K562 (cell line): ENCODE data around the gene CCDC183. TPM values are rescaled to one million over a fixed set of nuclear protein-coding genes. Genes with fewer than 3 reads are reported as not detected.

ENCODE experiments used
- ADNP ChIP-seq: fragments of 200-800 bp; sonication (Bioruptor generic); IDR thresholded peaks from 2 replicates; pipeline ENCODE4 v1.6.1; 2016; ENCODE audit warnings: missing genetic modification characterization, missing compliant biosample characterization
- ARID4B ChIP-seq: sonication (generic); formaldehyde crosslinking; IDR thresholded peaks from 2 replicates; pipeline ENCODE4 v1.8.0; 2022; ENCODE audit warnings: mild to moderate bottlenecking, missing genetic modification reagents
- BMI1 ChIP-seq: fragments of 150-350 bp; IDR thresholded peaks from 2 replicates; pipeline ENCODE4 v1.6.1; 2014; ENCODE audit warnings: low read length
- BRCA1 ChIP-seq, 2 experiments: fragments of 450-650 bp in 1 of 2; sonication (generic) in 1 of 2; formaldehyde crosslinking in 1 of 2; IDR thresholded peaks; 2 replicates each; pipeline versions ENCODE4 v1.5.0 to v1.6.1; 2017 to 2020; ENCODE audit warnings: mild to moderate bottlenecking in 1 of 2, missing genetic modification reagents in 1 of 2
- CCAR2 ChIP-seq: fragments of 200-400 bp; formaldehyde crosslinking; IDR thresholded peaks from 2 replicates; pipeline ENCODE4 v1.6.1; 2017; ENCODE audit warnings: mild to moderate bottlenecking, low read depth, low read length
- CREB1 ChIP-seq, 2 experiments: sonication (generic) in 1 of 2; formaldehyde crosslinking in 1 of 2; IDR thresholded peaks; 2 replicates each; pipeline versions ENCODE4 v1.6.1 to v1.8.0; 2012 to 2022; ENCODE audit warnings: inconsistent platforms in 1 of 2, mild to moderate bottlenecking in 1 of 2, missing genetic modification reagents in 1 of 2, moderate library complexity in 1 of 2
- HES1 ChIP-seq: fragments of 450-650 bp; IDR thresholded peaks from 2 replicates; pipeline ENCODE4 v1.6.1; 2016; ENCODE audit warnings: low read depth, mild to moderate bottlenecking, moderate library complexity
- NCOA1 ChIP-seq: fragments of 450-650 bp; IDR thresholded peaks from 2 replicates; pipeline ENCODE4 v1.6.1; 2016; ENCODE audit warnings: low read depth
- NR2C2 ChIP-seq, 2 experiments: fragments of 200-800 bp in 1 of 2; sonication (Bioruptor generic) in 1 of 2; sonication (generic) in 1 of 2; formaldehyde crosslinking in 1 of 2; IDR thresholded peaks; 2 replicates each; pipeline versions ENCODE4 v1.6.1 to v1.8.0; 2016 to 2022; ENCODE audit warnings: mild to moderate bottlenecking in 1 of 2, missing compliant biosample characterization in 1 of 2, missing genetic modification characterization in 1 of 2, missing genetic modification reagents in 1 of 2
- NR2F6 ChIP-seq: fragments of 450-650 bp; formaldehyde crosslinking; IDR thresholded peaks from 2 replicates; pipeline ENCODE4 v1.4.0; 2020; ENCODE audit warnings: mild to moderate bottlenecking
- RBBP5 ChIP-seq: fragments of 200-600 bp; sonication (generic); IDR thresholded peaks from 2 replicates; pipeline ENCODE4 v1.6.1; 2012; ENCODE audit warnings: borderline replicate concordance, mild to moderate bottlenecking, low read length, control low read depth, inconsistent platforms; ENCODE audit not compliant: insufficient read depth, poor library complexity, severe bottlenecking
- SAFB ChIP-seq: fragments of 200-400 bp; formaldehyde crosslinking; IDR thresholded peaks from 2 replicates; pipeline ENCODE4 v1.6.1; 2017; ENCODE audit warnings: low read depth, low read length, borderline replicate concordance
- SMAD2 ChIP-seq: fragments of 150-350 bp; IDR thresholded peaks from 2 replicates; pipeline ENCODE4 v1.6.1; 2014; ENCODE audit warnings: low read depth, mild to moderate bottlenecking, low read length
- SRSF3 ChIP-seq: fragments of 200-400 bp; formaldehyde crosslinking; IDR thresholded peaks from 2 replicates; pipeline ENCODE4 v1.6.1; 2016; ENCODE audit warnings: mild to moderate bottlenecking, low read length, moderate library complexity; ENCODE audit not compliant: insufficient read depth
- XRCC4 ChIP-seq: IDR thresholded peaks from one replicate; pipeline ENCODE4 v1.6.1; 2011; ENCODE audit not compliant: insufficient read depth, insufficient read length; ENCODE audit errors: extremely low read depth
- ZBTB12 ChIP-seq: fragments of 250-450 bp; sonication (Bioruptor Pico); IDR thresholded peaks from 2 replicates; pipeline ENCODE4 v1.4.0; 2020
- ZNF23 ChIP-seq: fragments of 250-450 bp; sonication (Bioruptor Pico); IDR thresholded peaks from 2 replicates; pipeline ENCODE4 v1.4.0; 2020; ENCODE audit warnings: mild to moderate bottlenecking
- ZNF280A ChIP-seq: fragments of 450-650 bp; IDR thresholded peaks from 2 replicates; pipeline ENCODE4 v1.6.1; 2018; ENCODE audit warnings: mild to moderate bottlenecking, low read depth; ENCODE audit not compliant: partially characterized antibody
- ZNF507 ChIP-seq: conservative IDR thresholded peaks from 2 replicates; pipeline ENCODE4 v1.6.1; 2017; ENCODE audit warnings: missing genetic modification characterization, missing compliant biosample characterization
- polyA plus RNA-seq, 8 experiments: library from polyadenylated mRNA; depleted of rRNA in 4 of 8; stranded (reverse) in 5 of 8; unstranded in 3 of 8; fragments of >200 nt; fragmentation: Nextera tagmentation in 2 of 8; fragmentation: Illumina TruSeq in 1 of 8; extraction: Ambion mirVana in 2 of 8; extraction: Trizol in 1 of 8; gene quantifications; 2 replicates each; pipeline versions ENCODE4 v1.2.1 to v1.2.3, GENCODE V29; 2011 to 2014; ENCODE audit warnings: inconsistent platforms in 1 of 8, missing spikeins in 1 of 8
- total RNA-seq, 7 experiments: library from RNA; depleted of rRNA in 6 of 7; stranded (reverse); fragments of >200 nt in 6 of 7; fragmentation: Illumina TruSeq in 2 of 7; extraction: Trizol in 2 of 7; gene quantifications; 2 replicates each; pipeline versions ENCODE4 v1.2.1 to v1.2.3, GENCODE V29; 2011 to 2021; ENCODE audit warnings: low replicate concordance in 1 of 7

The CCDC183 gene
- total and polyA plus RNA-seq, 9 of the 15 experiments (the other 6 are each of a cell fraction or from before 2014, with no cell fraction given), result 0.21 to 0.60 (median 0.29) TPM; not detected in 4

- TF ChIP-seq ARID4B (CRISPR knock-in tag) (no peak), ZNF23 (CRISPR knock-in tag) (no peak), HES1 (no peak), ZNF280A (no peak), NR2F6 (CRISPR knock-in tag) (no peak), NCOA1 (no peak), NR2C2 (CRISPR knock-in tag; IDR thresholded peaks at IDR 0.05) (no peak), NR2C2 (tag; IDR thresholded peaks at IDR 0.05) (peak; percentile 48; the same call in 1 of the 2 replicates), BMI1 (no peak), ZNF507 (tag) (no peak), RBBP5 (no peak), ZBTB12 (CRISPR knock-in tag) (no peak), SMAD2 (no peak), SAFB (no peak), SRSF3 (no peak), BRCA1 (IDR thresholded peaks at IDR 0.05) (no peak), BRCA1 (CRISPR knock-in tag; IDR thresholded peaks at IDR 0.05) (no peak), CREB1 (IDR thresholded peaks at IDR 0.05) (no peak), CREB1 (CRISPR knock-in tag; IDR thresholded peaks at IDR 0.05) (peak; percentile 48; the same call in 1 of the 2 replicates), XRCC4 (no peak), CCAR2 (no peak), ADNP (tag) (no peak)
Measured at GRCh38 chr9:136790640-136791515, 5.3 kb upstream of the CCDC183 start, which contains the start of gene TMEM141 (continued).
